Bronchial epithelial cell (primary cell): ENCODE data around the gene SLC6A16. TPM values are rescaled to one million over a fixed set of nuclear protein-coding genes. Genes with fewer than 3 reads are reported as not detected.
A peak's percentile ranks its signal among the peaks of the same experiment; 100 is the strongest.
"Not testable (repeated sequence)": the region's sequence is repeated elsewhere in the genome, so short reads cannot be mapped to it uniquely, and the experiment has no call there.

Experiments
- DNase-seq: peaks from one replicate; pipeline ENCODE4 v3.0.0-alpha.2; 2010; ENCODE audit warnings: low read depth
- FAIRE-seq: peaks from 2 replicates; lab custom pipeline; 2011; peaks lifted over from hg19 to GRCh38; lab: Jason Lieb, UNC
- H3K27me3 ChIP-seq: 2 replicates; pipeline ENCODE4 v1.5.1; 2011; ENCODE audit warnings: low read length; ENCODE audit not compliant: control insufficient read depth, insufficient read depth
- H3K36me3 ChIP-seq: 2 replicates; pipeline ENCODE4 v1.5.1; 2011; ENCODE audit warnings: low read length; ENCODE audit not compliant: control insufficient read depth, insufficient read depth
- H3K4me3 ChIP-seq: 2 replicates; pipeline ENCODE4 v1.5.1; 2011; ENCODE audit warnings: mild to moderate bottlenecking, low read depth, low read length, control low read depth
- CTCF ChIP-seq: IDR thresholded peaks from 2 replicates; pipeline ENCODE4 v1.5.1; 2011; ENCODE audit warnings: mild to moderate bottlenecking, moderate library complexity, low read length, control low read depth, inconsistent platforms; ENCODE audit not compliant: insufficient read depth, severe bottlenecking
- total RNA-seq: library from RNA; depleted of rRNA; stranded (reverse); fragments of >200 nt; gene quantifications from 2 replicates; pipeline ENCODE4 v1.2.1, GENCODE V29; 2014

Gene SLC6A16
- total RNA-seq, 1 donor from 2014 or later = not detected

GRCh38 chr19:49271080-49271753, 53.8 kb downstream of the SLC6A16 start:
- FAIRE-seq (no peak), DNase-seq (peak; percentile 8)
- TF ChIP-seq CTCF = no peak
- no peaks in the 10 kb centered on the region for H3K27me3 ChIP-seq
- H3K4me3 ChIP-seq = no peak overlapping the region
- H3K36me3 ChIP-seq = no peaks in the 10 kb centered on the region

- not testable (repeated sequence) for H3K4me3 ChIP-seq, FAIRE-seq, H3K36me3 ChIP-seq, H3K27me3 ChIP-seq
- TF ChIP-seq CTCF = peak; percentile 63
- DNase-seq = peak; percentile 27
Observed at GRCh38 chr19:49266409-49266808, 58.6 kb downstream of the SLC6A16 start.

- Histone ChIP-seq H3K27me3 (no peaks in the 10 kb centered on the region), H3K36me3 (no peaks in the 10 kb centered on the region), H3K4me3 (no peak overlapping the region)
- no peak for DNase-seq
- no peak for TF ChIP-seq CTCF
- no peak for FAIRE-seq
Observed at GRCh38 chr19:49264258-49264657, 60.7 kb downstream of the SLC6A16 start.

GRCh38 chr19:49261602-49262001, 63.4 kb downstream of the SLC6A16 start:
- FAIRE-seq = no peak

GRCh38 chr19:49256691-49257090, 68.3 kb downstream of the SLC6A16 start:
- no peak for TF ChIP-seq CTCF
- no peak for FAIRE-seq
- no peaks in the 10 kb centered on the region for H3K36me3 ChIP-seq
- no peak overlapping the region for H3K4me3 ChIP-seq
- H3K27me3 ChIP-seq = no peaks in the 10 kb centered on the region
- no peak for DNase-seq

More at GRCh38 chr19:49261602-49262001, 63.4 kb downstream of the SLC6A16 start:
- Histone ChIP-seq H3K36me3 (no peaks in the 10 kb centered on the region), H3K27me3 (no peaks in the 10 kb centered on the region), H3K4me3 (no peak overlapping the region)
- TF ChIP-seq CTCF = no peak
- DNase-seq = no peak

GRCh38 chr19:49255674-49256073, 69.3 kb downstream of the SLC6A16 start:
- peak; percentile 28 for FAIRE-seq
- Histone ChIP-seq H3K27me3 (no peaks in the 10 kb centered on the region), H3K4me3 (no peak overlapping the region), H3K36me3 (no peaks in the 10 kb centered on the region)
- TF ChIP-seq CTCF = no peak
- DNase-seq = no peak
